Stimulated activated CD8-positive, alpha-beta memory T cell treated with anti-CD3 and anti-CD28 coated beads, Interleukin-15, amount 100 ng/mL, for 48 hours (primary cell): ENCODE results near the gene MTNR1A.

ENCODE experiments used
- DNase-seq, 2 donors: peaks; one replicate each; pipeline ENCODE4 v3.0.0-alpha.2; 2020; ENCODE audit warnings: low read depth in 2 of 2

MTNR1A gene

DNA sequence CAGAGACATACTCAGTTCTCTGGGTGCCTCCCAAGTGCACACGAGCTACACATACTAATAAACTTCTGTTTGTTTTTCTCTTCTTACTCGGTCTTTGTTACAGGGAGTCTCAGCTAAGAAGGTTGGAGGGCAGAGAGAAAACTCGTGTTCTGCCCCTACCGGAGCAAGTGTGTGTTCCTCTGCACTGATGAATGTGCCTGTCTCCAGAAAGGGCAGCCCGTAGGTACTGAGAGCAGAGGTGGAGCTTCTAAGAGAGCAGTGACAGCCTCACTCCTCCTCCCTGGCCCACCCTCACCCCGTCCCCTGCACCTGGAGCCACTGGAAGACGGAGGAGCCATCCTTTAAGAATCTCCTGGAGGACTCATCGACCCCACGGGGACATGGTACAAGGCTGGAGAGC, 67.6 kb downstream of the MTNR1A start:
- DNase-seq: no peak

DNA sequence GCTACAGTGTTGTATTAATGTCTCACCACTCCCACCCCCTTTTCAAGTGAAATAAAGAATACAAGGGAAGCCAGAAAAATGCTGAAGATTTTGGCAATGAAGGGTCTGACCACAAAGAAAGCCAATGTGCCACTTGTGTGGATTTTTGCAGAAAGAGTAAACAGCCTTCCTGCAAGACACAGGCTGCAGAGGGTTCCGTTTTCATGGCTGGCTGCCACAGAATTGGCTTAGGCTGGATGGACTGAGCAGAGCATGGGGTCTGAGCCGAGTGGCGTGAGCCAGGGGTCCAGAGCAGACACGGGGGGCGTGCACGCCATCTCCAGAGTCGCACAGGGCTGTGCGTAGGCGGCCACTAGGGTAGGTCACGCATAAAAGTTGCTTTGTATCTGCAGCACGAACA, 69.2 kb downstream of the MTNR1A start:
- no peak for DNase-seq

DNA sequence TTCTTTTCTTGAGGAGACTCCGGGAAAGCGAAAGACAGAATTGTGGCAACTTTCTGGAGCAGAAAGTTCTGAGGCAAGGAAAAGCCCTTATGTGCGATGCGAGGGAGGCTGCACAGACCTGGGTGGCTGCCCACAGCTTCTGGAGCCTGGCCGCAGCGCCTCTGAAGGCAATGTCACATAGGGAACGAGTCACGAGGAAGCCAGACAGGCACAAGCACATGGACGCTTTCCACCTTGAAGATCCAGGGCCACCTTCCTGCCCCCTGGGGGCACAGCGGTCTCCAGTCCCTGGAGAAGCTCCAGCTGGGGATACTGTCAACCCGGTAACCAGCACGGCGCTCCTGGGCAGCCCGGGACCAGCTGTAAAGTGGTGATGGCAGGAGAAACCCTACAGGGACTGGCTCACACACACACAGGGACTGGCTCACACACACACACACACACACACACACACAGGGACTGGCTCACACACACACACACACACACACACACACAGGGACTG, 69.8 kb downstream of the MTNR1A start:
- no peak for DNase-seq

DNA sequence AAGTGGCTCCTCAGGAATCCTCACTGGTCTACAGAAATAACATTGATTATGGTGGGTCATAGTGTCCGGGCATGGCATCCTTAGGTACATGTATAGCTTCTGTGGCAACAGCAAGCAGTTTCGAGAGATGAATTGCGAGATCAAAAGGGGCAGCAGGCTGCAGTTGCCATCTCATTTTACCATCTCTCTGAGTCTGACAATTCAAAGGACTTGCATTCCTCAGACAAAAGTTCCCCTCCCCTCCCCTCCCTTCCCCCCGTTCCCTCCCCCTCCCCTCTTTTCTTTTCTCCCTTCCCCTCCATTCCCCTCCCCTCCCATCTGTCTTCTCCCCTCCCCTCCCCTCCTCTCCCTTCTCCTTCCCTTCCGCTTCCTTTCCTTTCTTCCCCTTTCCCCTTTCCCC, 70.2 kb downstream of the MTNR1A start:
- no peak for DNase-seq

DNA sequence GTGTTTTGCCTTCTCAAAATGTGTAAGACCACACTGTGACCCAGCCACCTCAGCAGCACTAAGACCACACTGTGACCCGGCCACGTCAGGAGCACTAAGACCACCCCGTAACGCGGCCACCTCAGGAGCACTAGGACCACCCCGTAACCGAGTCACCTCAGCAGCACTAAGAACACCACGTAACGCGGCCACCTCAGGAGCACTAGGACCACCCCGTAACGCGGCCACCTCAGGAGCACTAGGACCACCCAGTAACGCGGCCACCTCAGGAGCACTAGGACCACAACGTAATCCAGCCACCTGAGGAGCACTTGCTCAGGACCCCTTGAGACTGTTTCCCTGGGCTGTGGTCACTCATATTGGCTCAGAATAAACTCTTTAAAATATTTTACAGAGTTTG, 71.7 kb downstream of the MTNR1A start:
- DNase-seq: no peak
